ENCODE results near the gene SUMO1.

Gene SUMO1

GRCh38 chr2:202178346-202178958 lies 59.9 kb downstream of the SUMO1 start:
- TF ChIP-seq, protein P1, sequence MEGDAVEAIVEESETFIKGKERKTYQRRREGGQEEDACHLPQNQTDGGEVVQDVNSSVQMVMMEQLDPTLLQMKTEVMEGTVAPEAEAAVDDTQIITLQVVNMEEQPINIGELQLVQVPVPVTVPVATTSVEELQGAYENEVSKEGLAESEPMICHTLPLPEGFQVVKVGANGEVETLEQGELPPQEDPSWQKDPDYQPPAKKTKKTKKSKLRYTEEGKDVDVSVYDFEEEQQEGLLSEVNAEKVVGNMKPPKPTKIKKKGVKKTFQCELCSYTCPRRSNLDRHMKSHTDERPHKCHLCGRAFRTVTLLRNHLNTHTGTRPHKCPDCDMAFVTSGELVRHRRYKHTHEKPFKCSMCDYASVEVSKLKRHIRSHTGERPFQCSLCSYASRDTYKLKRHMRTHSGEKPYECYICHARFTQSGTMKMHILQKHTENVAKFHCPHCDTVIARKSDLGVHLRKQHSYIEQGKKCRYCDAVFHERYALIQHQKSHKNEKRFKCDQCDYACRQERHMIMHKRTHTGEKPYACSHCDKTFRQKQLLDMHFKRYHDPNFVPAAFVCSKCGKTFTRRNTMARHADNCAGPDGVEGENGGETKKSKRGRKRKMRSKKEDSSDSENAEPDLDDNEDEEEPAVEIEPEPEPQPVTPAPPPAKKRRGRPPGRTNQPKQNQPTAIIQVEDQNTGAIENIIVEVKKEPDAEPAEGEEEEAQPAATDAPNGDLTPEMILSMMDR (IDR thresholded peaks at IDR 0.05; ENCODE audit: low read depth, low read length), result peak; percentile 63
- H3K4me3 ChIP-seq (ENCODE audit: low read depth, low read length), result no peak overlapping the region

GRCh38 chr2:202172439-202173211 lies 65.8 kb downstream of the SUMO1 start:
- H3K4me3 ChIP-seq (ENCODE audit: low read depth, low read length), result no peak overlapping the region

GRCh38 chr2:202171241-202171825 lies 67.1 kb downstream of the SUMO1 start:
- TF ChIP-seq, protein P1 (IDR thresholded peaks at IDR 0.05; ENCODE audit: low read depth, low read length), result no peak
- H3K4me3 ChIP-seq (ENCODE audit: low read depth, low read length), result no peak overlapping the region

More at GRCh38 chr2:202172439-202173211, 65.8 kb downstream of the SUMO1 start:
- TF ChIP-seq, protein P1 (IDR thresholded peaks at IDR 0.05; ENCODE audit: low read depth, low read length), result no peak

- TF ChIP-seq, protein P1 (IDR thresholded peaks at IDR 0.05; ENCODE audit: low read depth, low read length), result no peak
- no peak overlapping the region for H3K4me3 ChIP-seq (ENCODE audit: low read depth, low read length)
Measured at GRCh38 chr2:202169832-202170424, 68.5 kb downstream of the SUMO1 start.

GRCh38 chr2:202169131-202169530 lies 69.3 kb downstream of the SUMO1 start:
- TF ChIP-seq, protein P1 (IDR thresholded peaks at IDR 0.05; ENCODE audit: low read depth, low read length), result no peak
- no peak overlapping the region for H3K4me3 ChIP-seq (ENCODE audit: low read depth, low read length)

GRCh38 chr2:202165945-202166344 lies 72.5 kb downstream of the SUMO1 start:
- TF ChIP-seq, protein P1 (IDR thresholded peaks at IDR 0.05; ENCODE audit: low read depth, low read length), result no peak
- H3K4me3 ChIP-seq (ENCODE audit: low read depth, low read length), result no peak overlapping the region
